A549 (cell line): ENCODE measurements around the gene ALG8. TPM values are rescaled to one million over a fixed set of nuclear protein-coding genes. Genes with fewer than 3 reads are reported as not detected.

Source experiments
- ATAC-seq, 2 experiments: fragments of 200-7000 bp in 1 of 2; fragments of >200 bp in 1 of 2; cut with Nextera tagmentation in 1 of 2; cut with Tn5 transposase in 1 of 2; 3 replicates each; pipeline versions ENCODE4 v1.8.0 to v1.9.1; 2018 to 2020; ENCODE audit warnings: mild to moderate bottlenecking in 1 of 2, moderate library complexity in 1 of 2
- CTCF ChIA-PET: fragments of 300-600 bp; sonication (Branson Sonifier 250); formaldehyde crosslinking; extraction: SDS; loops from one replicate; lab custom pipeline; 2021; ENCODE audit warnings: antibody characterized with exemption, inconsistent platforms; lab: Yijun Ruan, JAX
- POLR2A ChIA-PET: fragments of 350-600 bp; formaldehyde crosslinking; extraction: SDS; loops from one replicate; lab custom pipeline; 2021; ENCODE audit warnings: antibody characterized with exemption, inconsistent platforms; lab: Yijun Ruan, JAX
- DNase-seq, 2 experiments: peaks; one replicate each; pipeline versions ENCODE4 v3.0.0 to v3.0.0-alpha.2; 2011 to 2016; ENCODE audit warnings: low read depth in 1 of 2, low spot score in 1 of 2
- FAIRE-seq: peaks from 2 replicates; lab custom pipeline; 2011; peaks lifted over from hg19 to GRCh38; lab: Jason Lieb, UNC
- H3K27ac ChIP-seq, 2 experiments: fragments of >200 bp; sonication (Bioruptor Twin); formaldehyde crosslinking; 3 replicates each; pipeline ENCODE4 v1.5.1; 2016 to 2017
- H3K4me1 ChIP-seq: fragments of >200 bp; sonication (Bioruptor Twin); formaldehyde crosslinking; 3 replicates; pipeline ENCODE4 v1.6.1; 2016
- H3K4me2 ChIP-seq: fragments of >200 bp; sonication (Bioruptor Twin); formaldehyde crosslinking; 3 replicates; pipeline ENCODE4 v1.6.1; 2016
- H3K4me3 ChIP-seq: fragments of >200 bp; sonication (Bioruptor Twin); formaldehyde crosslinking; 3 replicates; pipeline ENCODE4 v1.5.1; 2016
- H3K9me3 ChIP-seq: fragments of >200 bp; sonication (Bioruptor Twin); formaldehyde crosslinking; 3 replicates; pipeline ENCODE4 v1.6.1; 2016
- BHLHE40 ChIP-seq: IDR thresholded peaks from 2 replicates; pipeline ENCODE4 v1.6.1; 2012; ENCODE audit warnings: low read depth, low read length, inconsistent platforms
- CBX2 ChIP-seq: fragments of 200-600 bp; sonication (generic); IDR thresholded peaks from 2 replicates; pipeline ENCODE4 v1.6.1; 2016; ENCODE audit warnings: low read depth, mild to moderate bottlenecking, borderline replicate concordance
- CHD2 ChIP-seq: fragments of 150-350 bp; IDR thresholded peaks from 2 replicates; pipeline ENCODE4 v1.6.1; 2014; ENCODE audit warnings: low read length; ENCODE audit not compliant: partially characterized antibody
- CHD4 ChIP-seq: fragments of 200-600 bp; sonication (generic); IDR thresholded peaks from 2 replicates; pipeline ENCODE4 v1.6.1; 2016; ENCODE audit warnings: antibody characterized with exemption, mild to moderate bottlenecking, borderline replicate concordance
- EHMT2 ChIP-seq: fragments of 200-600 bp; sonication (generic); IDR thresholded peaks from 2 replicates; pipeline ENCODE4 v1.6.1; 2016; ENCODE audit warnings: antibody characterized with exemption, low read depth, mild to moderate bottlenecking, moderate library complexity
- FOSL2 ChIP-seq, 2 experiments: fragments of 450-650 bp in 1 of 2; fragments of >200 bp in 1 of 2; sonication (Bioruptor Twin) in 1 of 2; formaldehyde crosslinking; IDR thresholded peaks; 2 replicates each; pipeline versions ENCODE4 v1.5.0 to v1.6.1; 2016 to 2020; ENCODE audit warnings: mild to moderate bottlenecking in 1 of 2, moderate library complexity in 1 of 2
- HEYL ChIP-seq: fragments of 250-450 bp; sonication (Bioruptor Pico); IDR thresholded peaks from 2 replicates; pipeline ENCODE4 v1.8.0; 2021; ENCODE audit warnings: mild to moderate bottlenecking, moderate library complexity
- HOXB13 ChIP-seq: fragments of 250-450 bp; sonication (Bioruptor Pico); IDR thresholded peaks from 2 replicates; pipeline ENCODE4 v1.5.0; 2020; ENCODE audit warnings: low read depth, mild to moderate bottlenecking, moderate library complexity
- JUNB ChIP-seq: fragments of >200 bp; sonication (Bioruptor Twin); formaldehyde crosslinking; IDR thresholded peaks from 2 replicates; pipeline ENCODE4 v1.6.1; 2016
- KDM1A ChIP-seq: fragments of 200-600 bp; sonication (generic); IDR thresholded peaks from 2 replicates; pipeline ENCODE4 v1.6.1; 2016; ENCODE audit warnings: low read depth, mild to moderate bottlenecking
- MAZ ChIP-seq: fragments of 150-350 bp; IDR thresholded peaks from 2 replicates; pipeline ENCODE4 v1.6.1; 2014; ENCODE audit warnings: antibody characterized with exemption, low read depth, low read length, borderline replicate concordance
- NFE2L2 ChIP-seq: fragments of 150-350 bp; conservative IDR thresholded peaks from 2 replicates; pipeline ENCODE4 v1.6.1; 2014; ENCODE audit warnings: low read length
- NR3C1 ChIP-seq: fragments of >200 bp; sonication (Bioruptor Twin); formaldehyde crosslinking; IDR thresholded peaks from 3 replicates; pipeline ENCODE4 v1.6.1; 2017
- PHF8 ChIP-seq: fragments of 200-600 bp; sonication (generic); IDR thresholded peaks from 2 replicates; pipeline ENCODE4 v1.6.1; 2016; ENCODE audit warnings: low read depth, mild to moderate bottlenecking, antibody characterized with exemption, moderate library complexity, borderline replicate concordance
- POLR2A ChIP-seq: IDR thresholded peaks from 2 replicates; pipeline ENCODE4 v1.6.1; 2012; ENCODE audit warnings: mild to moderate bottlenecking, low read length
- RAD21 ChIP-seq, 2 experiments: fragments of >200 bp in 1 of 2; sonication (Bioruptor Twin) in 1 of 2; formaldehyde crosslinking in 1 of 2; IDR thresholded peaks in 1 of 2; conservative IDR thresholded peaks in 1 of 2; 2 replicates in 1 of 2; 3 replicates in 1 of 2; pipeline ENCODE4 v1.6.1; 2012 to 2018; ENCODE audit warnings: inconsistent platforms in 1 of 2
- RCOR1 ChIP-seq: fragments of 150-350 bp; IDR thresholded peaks from 2 replicates; pipeline ENCODE4 v1.6.1; 2014; ENCODE audit warnings: antibody characterized with exemption, low read length, low read depth
- RNF2 ChIP-seq: fragments of 200-600 bp; sonication (generic); IDR thresholded peaks from 2 replicates; pipeline ENCODE4 v1.6.1; 2016; ENCODE audit warnings: low read depth, mild to moderate bottlenecking, antibody characterized with exemption, moderate library complexity, borderline replicate concordance
- SMC3 ChIP-seq: fragments of >200 bp; sonication (Bioruptor Twin); formaldehyde crosslinking; IDR thresholded peaks from 3 replicates; pipeline ENCODE4 v1.6.1; 2018; ENCODE audit warnings: inconsistent platforms
- SREBF2 ChIP-seq: fragments of 450-650 bp; IDR thresholded peaks from 2 replicates; pipeline ENCODE4 v1.6.1; 2014; ENCODE audit warnings: mild to moderate bottlenecking, moderate library complexity
- ZC3H11A ChIP-seq: fragments of 450-650 bp; IDR thresholded peaks from 2 replicates; pipeline ENCODE4 v1.6.1; 2014; ENCODE audit warnings: antibody characterized with exemption, mild to moderate bottlenecking
- ZFP36 ChIP-seq: fragments of 450-650 bp; IDR thresholded peaks from 2 replicates; pipeline ENCODE4 v1.6.1; 2014; ENCODE audit warnings: borderline replicate concordance; ENCODE audit not compliant: partially characterized antibody
- ZNF302 ChIP-seq: fragments of 250-450 bp; sonication (Bioruptor Pico); IDR thresholded peaks from 2 replicates; pipeline ENCODE4 v1.9.0; 2021; ENCODE audit warnings: inconsistent platforms, mild to moderate bottlenecking, moderate library complexity
- ZSCAN20 ChIP-seq: fragments of 250-450 bp; sonication (Bioruptor Pico); IDR thresholded peaks from 2 replicates; pipeline ENCODE4 v1.8.0; 2022; ENCODE audit warnings: mild to moderate bottlenecking, moderate library complexity
- WGBS: methylation state at CpG from one replicate; pipeline ENCODE4 v1.1.6; 2017; ENCODE audit errors: missing lambda C conversion rate; 5-methylcytosine and 5-hydroxymethylcytosine counted together
- polyA plus RNA-seq, 4 experiments: library from polyadenylated mRNA; depleted of rRNA in 3 of 4; stranded (reverse); fragments of >200 nt; fragmentation: RNase III in 1 of 4; extraction: RNeasy Plus Mini Kit Qiagen cat#74134 plus additional on column Dnase treatment in 1 of 4; gene quantifications; 2 replicates in 3 of 4; 3 replicates in 1 of 4; pipeline ENCODE4 v1.2.3, GENCODE V29; 2011 to 2017
- TF ChIP-seq, protein P1 (sequence below): IDR thresholded peaks from 2 replicates; pipeline ENCODE4 v1.6.1; 2012
- TF ChIP-seq, protein P2 (sequence below): fragments of >200 bp; sonication (Bioruptor Twin); formaldehyde crosslinking; IDR thresholded peaks from 2 replicates; pipeline ENCODE4 v1.6.1; 2016
- TF ChIP-seq, protein P3 (sequence below): fragments of >200 bp; sonication (Bioruptor Twin); formaldehyde crosslinking; IDR thresholded peaks from 3 replicates; pipeline ENCODE4 v1.6.1; 2016
- TF ChIP-seq, protein P4 (sequence below): IDR thresholded peaks from 2 replicates; pipeline ENCODE4 v1.6.1; 2012
- TF ChIP-seq, protein P5 (sequence below): fragments of 250-450 bp; sonication (Bioruptor Pico); IDR thresholded peaks from 2 replicates; pipeline ENCODE4 v1.5.0; 2021; ENCODE audit warnings: mild to moderate bottlenecking, moderate library complexity, borderline replicate concordance

ALG8 gene
- polyA plus RNA-seq, 2 of the 4 experiments (the other 2 are of a cell fraction): 59.0 to 159 TPM

DNA sequence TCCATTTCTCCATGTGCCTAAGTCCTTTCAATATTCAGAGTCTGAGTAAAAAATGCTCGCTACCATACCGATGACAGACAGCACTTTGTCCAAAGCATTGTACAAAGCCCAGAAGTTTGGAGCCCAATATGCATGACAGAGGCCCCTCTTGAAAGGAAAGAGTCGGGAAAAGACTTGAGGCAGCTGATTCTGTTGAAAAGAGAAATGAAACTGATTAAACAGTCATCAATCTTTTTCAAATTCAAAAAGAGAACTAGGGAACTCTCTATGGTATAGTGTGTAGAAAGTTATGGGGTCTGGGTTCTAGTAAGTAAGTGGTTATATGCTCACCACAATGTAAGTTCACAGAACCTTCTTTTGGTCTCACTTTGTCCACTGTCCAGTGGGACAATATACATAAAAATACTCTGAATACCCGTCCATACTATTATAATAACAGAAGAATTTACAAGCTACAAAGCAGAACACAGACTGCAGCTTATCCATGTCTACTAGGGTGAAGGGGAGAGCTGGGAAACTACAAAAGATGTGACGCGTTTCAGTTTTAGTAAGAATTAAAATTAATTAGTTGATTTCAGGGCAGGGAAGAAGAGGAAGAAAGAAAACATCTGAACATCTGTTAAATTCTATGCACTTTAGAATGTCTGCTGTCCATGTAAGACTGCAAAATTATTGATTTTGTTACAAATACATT is 26.7 kb downstream of the ALG8 start:
- 91% methylated on average over 6 of the region's 6 CpGs for WGBS
- Histone ChIP-seq H3K4me1 (no peaks in the 10 kb centered on the region), H3K4me2 (no peak overlapping the region), H3K9me3 (no peaks in the 10 kb centered on the region), H3K4me3 (no peak overlapping the region), H3K27ac (no peak overlapping the region)
- ChIA-PET POLR2A (no interaction called here), CTCF (no interaction called here)
- DNase-seq (no peak), ATAC-seq (no peak), FAIRE-seq (no peak)
- TF ChIP-seq FOSL2 (IDR thresholded peaks at IDR 0.05): no peak
- TF ChIP-seq FOSL2 (CRISPR knock-in tag; IDR thresholded peaks at IDR 0.05): no peak
- no peak for TF ChIP-seq ZNF302
- TF ChIP-seq ZSCAN20 (CRISPR knock-in tag): no peak
- TF ChIP-seq CBX2: no peak
- TF ChIP-seq NFE2L2: no peak
- no peak for TF ChIP-seq NR3C1
- no peak for TF ChIP-seq MAZ
- no peak for TF ChIP-seq BHLHE40
- TF ChIP-seq CHD2: no peak
- TF ChIP-seq, protein P1, sequence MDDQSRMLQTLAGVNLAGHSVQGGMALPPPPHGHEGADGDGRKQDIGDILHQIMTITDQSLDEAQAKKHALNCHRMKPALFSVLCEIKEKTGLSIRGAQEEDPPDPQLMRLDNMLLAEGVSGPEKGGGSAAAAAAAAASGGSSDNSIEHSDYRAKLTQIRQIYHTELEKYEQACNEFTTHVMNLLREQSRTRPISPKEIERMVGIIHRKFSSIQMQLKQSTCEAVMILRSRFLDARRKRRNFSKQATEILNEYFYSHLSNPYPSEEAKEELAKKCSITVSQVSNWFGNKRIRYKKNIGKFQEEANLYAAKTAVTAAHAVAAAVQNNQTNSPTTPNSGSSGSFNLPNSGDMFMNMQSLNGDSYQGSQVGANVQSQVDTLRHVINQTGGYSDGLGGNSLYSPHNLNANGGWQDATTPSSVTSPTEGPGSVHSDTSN: no peak
- no peak for TF ChIP-seq KDM1A
- TF ChIP-seq HEYL (CRISPR knock-in tag): no peak
- no peak for TF ChIP-seq RCOR1
- no peak for TF ChIP-seq RAD21 (conservative IDR thresholded peaks at IDR 0.05 in 1 of 2, IDR thresholded peaks at IDR 0.05 in 1 of 2)
- no peak for TF ChIP-seq ZC3H11A
- TF ChIP-seq, protein P2, sequence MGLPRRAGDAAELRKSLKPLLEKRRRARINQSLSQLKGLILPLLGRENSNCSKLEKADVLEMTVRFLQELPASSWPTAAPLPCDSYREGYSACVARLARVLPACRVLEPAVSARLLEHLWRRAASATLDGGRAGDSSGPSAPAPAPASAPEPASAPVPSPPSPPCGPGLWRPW: no peak

DNA sequence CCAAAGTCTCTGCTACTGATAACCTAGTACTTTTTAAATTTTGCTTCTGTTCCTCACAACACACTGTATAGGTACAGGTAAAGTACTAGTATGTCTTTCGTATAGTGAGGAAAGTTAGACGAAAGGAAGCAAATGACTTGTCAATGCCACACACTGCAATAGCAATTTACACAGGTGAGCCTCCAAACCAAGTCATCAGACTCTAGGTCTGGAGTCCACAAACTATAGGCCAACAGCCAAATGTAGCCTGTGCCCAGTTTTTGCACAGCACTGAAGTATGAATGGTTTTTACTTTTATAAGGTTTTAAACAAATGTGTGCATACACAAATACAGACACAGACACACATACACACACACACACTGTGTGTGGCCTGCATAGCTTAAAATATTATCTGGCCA is 28.1 kb downstream of the ALG8 start:
- POLR2A ChIA-PET: no interaction called here
- CTCF ChIA-PET: interaction anchor here (0.6 kb wide), 1 partner anchor 22 kb away, joined by 3 read pairs; no protein-coding TSS in a partner anchor
- no peak overlapping the region for H3K4me2 ChIP-seq
- ATAC-seq: no peak
- H3K27ac ChIP-seq: no peak overlapping the region
- H3K4me3 ChIP-seq: no peak overlapping the region
- H3K4me1 ChIP-seq: no peaks in the 10 kb centered on the region
- DNase-seq: no peak
- no peak for FAIRE-seq
- TF ChIP-seq RNF2 (no peak), HOXB13 (CRISPR knock-in tag) (no peak), CHD4 (no peak)
- 70% methylated on average over 2 of the region's 2 CpGs for WGBS
- H3K9me3 ChIP-seq: no peaks in the 10 kb centered on the region

DNA sequence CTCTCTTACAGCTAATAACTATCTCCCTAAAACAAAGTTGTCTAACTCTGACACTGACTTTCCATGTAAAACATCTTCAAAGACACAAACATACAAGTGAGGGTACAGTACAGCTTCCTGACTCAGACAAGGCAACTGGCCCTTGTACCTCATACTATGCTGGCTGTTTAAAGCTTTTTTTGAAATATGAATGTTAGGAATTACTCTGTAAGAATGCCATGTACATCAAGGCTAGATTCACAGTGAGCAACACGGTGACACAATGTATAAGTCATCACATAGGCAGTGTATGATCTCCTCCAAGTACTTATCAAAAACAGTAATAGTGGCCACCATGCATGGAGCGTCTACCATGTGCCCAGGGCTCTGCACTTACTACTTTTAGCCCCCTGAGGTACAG is 28.6 kb downstream of the ALG8 start:
- TF ChIP-seq SMC3: no peak
- no peak for TF ChIP-seq JUNB
- TF ChIP-seq PHF8: no peak
- TF ChIP-seq, protein P3, sequence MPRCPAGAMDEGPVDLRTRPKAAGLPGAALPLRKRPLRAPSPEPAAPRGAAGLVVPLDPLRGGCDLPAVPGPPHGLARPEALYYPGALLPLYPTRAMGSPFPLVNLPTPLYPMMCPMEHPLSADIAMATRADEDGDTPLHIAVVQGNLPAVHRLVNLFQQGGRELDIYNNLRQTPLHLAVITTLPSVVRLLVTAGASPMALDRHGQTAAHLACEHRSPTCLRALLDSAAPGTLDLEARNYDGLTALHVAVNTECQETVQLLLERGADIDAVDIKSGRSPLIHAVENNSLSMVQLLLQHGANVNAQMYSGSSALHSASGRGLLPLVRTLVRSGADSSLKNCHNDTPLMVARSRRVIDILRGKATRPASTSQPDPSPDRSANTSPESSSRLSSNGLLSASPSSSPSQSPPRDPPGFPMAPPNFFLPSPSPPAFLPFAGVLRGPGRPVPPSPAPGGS: no peak
- TF ChIP-seq SREBF2: no peak
- TF ChIP-seq FOSL2 (IDR thresholded peaks at IDR 0.05): no peak
- TF ChIP-seq FOSL2 (CRISPR knock-in tag; IDR thresholded peaks at IDR 0.05): no peak
- TF ChIP-seq EHMT2: no peak
- TF ChIP-seq, protein P4, sequence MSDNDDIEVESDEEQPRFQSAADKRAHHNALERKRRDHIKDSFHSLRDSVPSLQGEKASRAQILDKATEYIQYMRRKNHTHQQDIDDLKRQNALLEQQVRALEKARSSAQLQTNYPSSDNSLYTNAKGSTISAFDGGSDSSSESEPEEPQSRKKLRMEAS: no peak
- TF ChIP-seq RAD21 (conservative IDR thresholded peaks at IDR 0.05 in 1 of 2, IDR thresholded peaks at IDR 0.05 in 1 of 2): no peak
- no peak for TF ChIP-seq ZFP36
- no peak for TF ChIP-seq POLR2A
- TF ChIP-seq CHD4: no peak
- TF ChIP-seq, protein P5, sequence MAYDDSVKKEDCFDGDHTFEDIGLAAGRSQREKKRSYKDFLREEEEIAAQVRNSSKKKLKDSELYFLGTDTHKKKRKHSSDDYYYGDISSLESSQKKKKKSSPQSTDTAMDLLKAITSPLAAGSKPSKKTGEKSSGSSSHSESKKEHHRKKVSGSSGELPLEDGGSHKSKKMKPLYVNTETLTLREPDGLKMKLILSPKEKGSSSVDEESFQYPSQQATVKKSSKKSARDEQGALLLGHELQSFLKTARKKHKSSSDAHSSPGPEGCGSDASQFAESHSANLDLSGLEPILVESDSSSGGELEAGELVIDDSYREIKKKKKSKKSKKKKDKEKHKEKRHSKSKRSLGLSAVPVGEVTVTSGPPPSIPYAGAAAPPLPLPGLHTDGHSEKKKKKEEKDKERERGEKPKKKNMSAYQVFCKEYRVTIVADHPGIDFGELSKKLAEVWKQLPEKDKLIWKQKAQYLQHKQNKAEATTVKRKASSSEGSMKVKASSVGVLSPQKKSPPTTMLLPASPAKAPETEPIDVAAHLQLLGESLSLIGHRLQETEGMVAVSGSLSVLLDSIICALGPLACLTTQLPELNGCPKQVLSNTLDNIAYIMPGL (CRISPR knock-in tag): no peak
- TF ChIP-seq MAZ: no peak
- TF ChIP-seq, all 56 proteins: peak for 0
- Histone ChIP-seq H3K4me3 (no peak overlapping the region), H3K27ac (no peak overlapping the region), H3K4me1 (no peaks in the 10 kb centered on the region), H3K9me3 (no peaks in the 10 kb centered on the region), H3K4me2 (no peak overlapping the region)
- 84% methylated on average over 2 of the region's 2 CpGs for WGBS
- CTCF ChIA-PET: interaction anchor here (0.6 kb wide), 1 partner anchor 23 kb away, joined by 3 read pairs; no protein-coding TSS in a partner anchor
- FAIRE-seq: no peak
- no peak for DNase-seq
- POLR2A ChIA-PET: no interaction called here
- ATAC-seq: no peak
